Caco-2 (cell line): Measurements from ENCODE around the gene MRPL38. TPM values are rescaled to one million over a fixed set of nuclear protein-coding genes. Genes with fewer than 3 reads are reported as not detected.
A peak's percentile ranks its signal among the peaks of the same experiment; 100 is the strongest.

Experiments
- BruUV-seq: library from RNA; stranded (reverse); fragments of 400-500 nt; replicated peaks from 2 replicates; lab custom pipeline; 2021; lab: Mats Ljungman, UMichigan
- CTCF ChIA-PET: fragments of 300-600 bp; sonication (Branson Sonifier 250); formaldehyde crosslinking; loops from one replicate; lab custom pipeline; 2022; ENCODE audit warnings: antibody characterized with exemption; lab: Charles Lee
- POLR2A ChIA-PET: fragments of 300-600 bp; sonication (Branson Sonifier 250); formaldehyde crosslinking; loops from one replicate; lab custom pipeline; 2022; ENCODE audit warnings: antibody characterized with exemption; lab: Charles Lee
- DNase-seq, 2 experiments: peaks; one replicate each; pipeline versions ENCODE4 v3.0.0 to v3.0.0-alpha.2; 2020 to 2022
- H3K27me3 ChIP-seq: replicated peaks from 2 replicates; pipeline ENCODE4 v1.6.0; 2011; ENCODE audit warnings: low read length; ENCODE audit not compliant: control insufficient read depth, insufficient read depth
- H3K36me3 ChIP-seq: 2 replicates; pipeline ENCODE4 v1.5.1; 2011; ENCODE audit warnings: low read length; ENCODE audit not compliant: control insufficient read depth, insufficient read depth
- H3K4me1 ChIP-seq: fragments of 250-450 bp; sonication (Bioruptor Pico); 2 replicates; pipeline ENCODE4 v1.5.1; 2020; ENCODE audit warnings: mild to moderate bottlenecking
- H3K4me3 ChIP-seq: 2 replicates; pipeline ENCODE4 v1.5.1; 2011; ENCODE audit warnings: low read depth, mild to moderate bottlenecking, control low read depth, low read length
- H3K9me3 ChIP-seq: fragments of 250-450 bp; sonication (Bioruptor Pico); 2 replicates; pipeline ENCODE4 v1.5.1; 2020; ENCODE audit warnings: mild to moderate bottlenecking, moderate library complexity
- H3K27ac Mint-ChIP-seq: one replicate; pipeline ENCODE4 v1.8.0; 2022; ENCODE audit warnings: mixed read lengths; ENCODE audit not compliant: unreplicated experiment
- H3K27me3 Mint-ChIP-seq: one replicate; pipeline ENCODE4 v1.8.0; 2022; ENCODE audit warnings: mixed read lengths; ENCODE audit not compliant: insufficient read depth, unreplicated experiment
- H3K36me3 Mint-ChIP-seq: one replicate; pipeline ENCODE4 v1.8.0; 2022; ENCODE audit warnings: mild to moderate bottlenecking, mixed read lengths; ENCODE audit not compliant: insufficient read depth, unreplicated experiment
- H3K4me1 Mint-ChIP-seq: one replicate; pipeline ENCODE4 v1.8.0; 2022; ENCODE audit warnings: low read depth, mixed read lengths; ENCODE audit not compliant: unreplicated experiment
- H3K4me3 Mint-ChIP-seq: one replicate; pipeline ENCODE4 v1.8.0; 2022; ENCODE audit warnings: mild to moderate bottlenecking, moderate library complexity, mixed read lengths; ENCODE audit not compliant: unreplicated experiment
- H3K9me3 Mint-ChIP-seq: one replicate; pipeline ENCODE4 v1.8.0; 2022; ENCODE audit warnings: mixed read lengths; ENCODE audit not compliant: unreplicated experiment
- intact Hi-C: fragments of 100-400 bp; cut with micrococcal nuclease; formaldehyde crosslinking; loops from one replicate; pipeline ENCODE4 v1.10.0; 2022; ENCODE audit not compliant: unreplicated experiment
- total RNA-seq: library from RNA; stranded (reverse); gene quantifications from 2 replicates; pipeline ENCODE4 v1.2.3, GENCODE V29; 2022
- TF ChIP-seq, protein P1 (sequence below), 2 experiments: fragments of 200-600 bp in 1 of 2; IDR thresholded peaks; 1 replicate in 1 of 2; 2 replicates in 1 of 2; pipeline versions ENCODE4 v1.5.1 to v1.8.0; 2011 to 2022; ENCODE audit warnings: antibody characterized with exemption in 1 of 2, control low read depth in 1 of 2, inconsistent platforms in 1 of 2, low read depth in 1 of 2, low read length in 1 of 2, mild to moderate bottlenecking in 1 of 2, moderate library complexity in 1 of 2; ENCODE audit not compliant: insufficient read depth in 1 of 2, severe bottlenecking in 1 of 2, unreplicated experiment in 1 of 2

MRPL38 gene
- total RNA-seq, 1 experiment from 2014 or later, result 163 TPM

GRCh38 chr17:75906143-75906884 lies 1.6 kb upstream of the MRPL38 start:
- H3K9me3 ChIP-seq, result no peaks in the 10 kb centered on the region
- H3K4me1 Mint-ChIP-seq, result peaks cover 17% of the 10 kb centered on the region
- H3K4me3 ChIP-seq, result no peak overlapping the region
- CTCF ChIA-PET, result interaction anchor here (0.6 to 1.8 kb wide), 15 partner anchors 12 to 227 kb away, joined by 3 to 12 read pairs (median 5); partner anchors contain the start of gene CDK3
- peaks cover 32% of the 10 kb centered on the region for H3K36me3 Mint-ChIP-seq
- TF ChIP-seq, protein P1, sequence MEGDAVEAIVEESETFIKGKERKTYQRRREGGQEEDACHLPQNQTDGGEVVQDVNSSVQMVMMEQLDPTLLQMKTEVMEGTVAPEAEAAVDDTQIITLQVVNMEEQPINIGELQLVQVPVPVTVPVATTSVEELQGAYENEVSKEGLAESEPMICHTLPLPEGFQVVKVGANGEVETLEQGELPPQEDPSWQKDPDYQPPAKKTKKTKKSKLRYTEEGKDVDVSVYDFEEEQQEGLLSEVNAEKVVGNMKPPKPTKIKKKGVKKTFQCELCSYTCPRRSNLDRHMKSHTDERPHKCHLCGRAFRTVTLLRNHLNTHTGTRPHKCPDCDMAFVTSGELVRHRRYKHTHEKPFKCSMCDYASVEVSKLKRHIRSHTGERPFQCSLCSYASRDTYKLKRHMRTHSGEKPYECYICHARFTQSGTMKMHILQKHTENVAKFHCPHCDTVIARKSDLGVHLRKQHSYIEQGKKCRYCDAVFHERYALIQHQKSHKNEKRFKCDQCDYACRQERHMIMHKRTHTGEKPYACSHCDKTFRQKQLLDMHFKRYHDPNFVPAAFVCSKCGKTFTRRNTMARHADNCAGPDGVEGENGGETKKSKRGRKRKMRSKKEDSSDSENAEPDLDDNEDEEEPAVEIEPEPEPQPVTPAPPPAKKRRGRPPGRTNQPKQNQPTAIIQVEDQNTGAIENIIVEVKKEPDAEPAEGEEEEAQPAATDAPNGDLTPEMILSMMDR (IDR thresholded peaks at IDR 0.05; ENCODE audit: insufficient read depth in 1 of 2, low read depth in 1 of 2, low read length in 1 of 2, severe bottlenecking in 1 of 2, unreplicated experiment in 1 of 2), result no peak
- POLR2A ChIA-PET, result interaction anchor here (0.7 kb wide), 1 partner anchor 104 kb away, joined by 19 read pairs; no protein-coding TSS in a partner anchor
- H3K27me3 Mint-ChIP-seq, result no peaks in the 10 kb centered on the region
- DNase-seq, result peak in 1 of 2 experiments; percentile 37
- no peaks in the 10 kb centered on the region for H3K27me3 ChIP-seq
- H3K4me3 Mint-ChIP-seq, result peak overlapping the region; percentile 17
- intact Hi-C loops, result no loop called here
- H3K4me1 ChIP-seq, result peaks cover 22% of the 10 kb centered on the region
- no peaks in the 10 kb centered on the region for H3K9me3 Mint-ChIP-seq
- H3K27ac Mint-ChIP-seq, result peak overlapping the region; percentile 30
- no TSS peak for BruUV-seq
- H3K36me3 ChIP-seq, result no peaks in the 10 kb centered on the region

DNA sequence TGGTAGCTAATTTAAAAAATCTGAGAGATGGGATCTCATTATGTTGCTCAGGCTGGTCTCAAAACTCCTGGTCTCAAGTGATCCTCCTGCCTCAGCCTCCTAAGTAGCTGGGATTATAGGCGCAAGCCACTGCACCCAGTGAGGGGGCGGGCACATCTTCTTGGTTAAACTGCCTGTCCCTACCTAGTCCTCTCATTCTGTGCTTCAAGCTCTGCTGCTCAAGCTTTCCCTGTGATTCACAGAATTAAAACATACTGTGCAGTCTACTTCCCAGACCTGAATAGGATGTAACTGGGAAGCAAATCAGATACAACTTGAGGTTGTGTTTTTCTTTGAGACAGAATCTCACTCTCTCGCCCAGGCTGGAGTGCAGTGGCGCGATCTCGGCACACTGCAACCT lies 2.3 kb downstream of the MRPL38 start:
- no peaks in the 10 kb centered on the region for H3K9me3 Mint-ChIP-seq
- intact Hi-C loops, result no loop called here
- H3K9me3 ChIP-seq, result no peaks in the 10 kb centered on the region
- no peak overlapping the region for H3K4me3 Mint-ChIP-seq
- POLR2A ChIA-PET, result no interaction called here
- no peaks in the 10 kb centered on the region for H3K27me3 ChIP-seq
- no peaks in the 10 kb centered on the region for H3K27me3 Mint-ChIP-seq
- H3K36me3 ChIP-seq, result peaks cover 4% of the 10 kb centered on the region; the same call in 1 of the 2 replicates
- H3K36me3 Mint-ChIP-seq, result peaks cover 64% of the 10 kb centered on the region
- CTCF ChIA-PET, result no interaction called here
- DNase-seq, result no peak
- no TSS peak for BruUV-seq
- H3K4me1 ChIP-seq, result peaks cover 12% of the 10 kb centered on the region
- no peak overlapping the region for H3K27ac Mint-ChIP-seq
- TF ChIP-seq, protein P1 (IDR thresholded peaks at IDR 0.05; ENCODE audit: insufficient read depth in 1 of 2, low read depth in 1 of 2, low read length in 1 of 2, severe bottlenecking in 1 of 2, unreplicated experiment in 1 of 2), result no peak
- H3K4me1 Mint-ChIP-seq, result no peaks in the 10 kb centered on the region
- H3K4me3 ChIP-seq, result no peak overlapping the region

GRCh38 chr17:75901727-75902126 lies 3.0 kb downstream of the MRPL38 start:
- ChIA-PET POLR2A (no interaction called here), CTCF (no interaction called here)
- H3K36me3 ChIP-seq, result peaks cover 4% of the 10 kb centered on the region; the same call in 1 of the 2 replicates
- no peak for DNase-seq
- H3K9me3 ChIP-seq, result no peaks in the 10 kb centered on the region
- intact Hi-C loops, result no loop called here
- no peaks in the 10 kb centered on the region for H3K27me3 ChIP-seq
- no peak overlapping the region for H3K4me3 Mint-ChIP-seq
- peaks cover 17% of the 10 kb centered on the region for H3K4me1 ChIP-seq
- H3K27me3 Mint-ChIP-seq, result no peaks in the 10 kb centered on the region
- H3K4me3 ChIP-seq, result no peak overlapping the region
- no peak overlapping the region for H3K27ac Mint-ChIP-seq
- no TSS peak for BruUV-seq
- no peaks in the 10 kb centered on the region for H3K4me1 Mint-ChIP-seq
- H3K36me3 Mint-ChIP-seq, result peaks cover 70% of the 10 kb centered on the region
- TF ChIP-seq, protein P1 (IDR thresholded peaks at IDR 0.05; ENCODE audit: insufficient read depth in 1 of 2, low read depth in 1 of 2, low read length in 1 of 2, severe bottlenecking in 1 of 2, unreplicated experiment in 1 of 2), result no peak
- no peaks in the 10 kb centered on the region for H3K9me3 Mint-ChIP-seq
